Neural progenitor cell (in vitro differentiated cells): ENCODE results near the gene DLG3. TPM values are rescaled to one million over a fixed set of nuclear protein-coding genes. Genes with fewer than 3 reads are reported as not detected.
"Not testable (repeated sequence)": the region's sequence is repeated elsewhere in the genome, so short reads cannot be mapped to it uniquely, and the experiment has no call there.

Experiments
- DNase-seq: peaks from one replicate; pipeline ENCODE4 v3.0.0-alpha.2; 2016; ENCODE audit warnings: low spot score
- H2AFZ ChIP-seq: fragments of 200-600 bp; sonication (generic); replicated peaks from 2 replicates; pipeline ENCODE4 v1.6.1; 2016; ENCODE audit warnings: antibody characterized with exemption
- H3F3A ChIP-seq: fragments of 200-600 bp; sonication (generic); 2 replicates; pipeline ENCODE4 v1.6.1; 2016; ENCODE audit warnings: antibody characterized with exemption, low read depth
- H3K27ac ChIP-seq: fragments of 200-600 bp; sonication (generic); 2 replicates; pipeline ENCODE4 v1.5.1; 2016; ENCODE audit warnings: mild to moderate bottlenecking
- H3K27me3 ChIP-seq: fragments of 200-600 bp; sonication (generic); 2 replicates; pipeline ENCODE4 v1.6.1; 2016; ENCODE audit warnings: mild to moderate bottlenecking, moderate library complexity
- H3K36me3 ChIP-seq: fragments of 200-600 bp; sonication (generic); 2 replicates; pipeline ENCODE4 v1.5.1; 2016
- H3K4me1 ChIP-seq: fragments of 200-600 bp; sonication (generic); 2 replicates; pipeline ENCODE4 v1.6.1; 2016; ENCODE audit warnings: mixed run types
- H3K4me2 ChIP-seq: fragments of 200-600 bp; sonication (generic); 2 replicates; pipeline ENCODE4 v1.6.1; 2016
- H3K4me3 ChIP-seq: fragments of 200-600 bp; sonication (generic); 2 replicates; pipeline ENCODE4 v1.5.1; 2016
- H3K79me2 ChIP-seq: fragments of 200-600 bp; sonication (generic); 2 replicates; pipeline ENCODE4 v1.6.1; 2016; ENCODE audit warnings: low read depth
- H3K9ac ChIP-seq: fragments of 200-600 bp; sonication (generic); 2 replicates; pipeline ENCODE4 v1.6.1; 2016
- H3K9me3 ChIP-seq: fragments of 200-600 bp; sonication (generic); 2 replicates; pipeline ENCODE4 v1.5.1; 2016; ENCODE audit warnings: low read depth
- H4K20me1 ChIP-seq: fragments of 200-600 bp; sonication (generic); 2 replicates; pipeline ENCODE4 v1.6.1; 2016; ENCODE audit warnings: low read depth
- H3K27ac Mint-ChIP-seq: 3 replicates; pipeline ENCODE4 v1.8.0; 2021; ENCODE audit warnings: mixed read lengths
- H3K27me3 Mint-ChIP-seq: 2 replicates; pipeline ENCODE4 v1.8.0; 2022; ENCODE audit warnings: low read depth, mild to moderate bottlenecking, inconsistent platforms, moderate library complexity, mixed read lengths; ENCODE audit not compliant: insufficient read depth
- H3K36me3 Mint-ChIP-seq: 3 replicates; pipeline ENCODE4 v1.8.0; 2021; ENCODE audit warnings: mixed read lengths
- H3K4me1 Mint-ChIP-seq: 3 replicates; pipeline ENCODE4 v1.8.0; 2021; ENCODE audit warnings: mixed read lengths
- H3K4me3 Mint-ChIP-seq: 3 replicates; pipeline ENCODE4 v1.8.0; 2021; ENCODE audit warnings: mild to moderate bottlenecking, moderate library complexity, mixed read lengths
- H3K9me3 Mint-ChIP-seq: 3 replicates; pipeline ENCODE4 v1.8.0; 2020; ENCODE audit warnings: mixed read lengths
- CTCF ChIP-seq: fragments of 200-600 bp; sonication (generic); IDR thresholded peaks from 2 replicates; pipeline ENCODE4 v1.5.1; 2017; ENCODE audit warnings: antibody characterized with exemption, mild to moderate bottlenecking
- EZH2 ChIP-seq: fragments of 200-600 bp; sonication (generic); IDR thresholded peaks from 2 replicates; pipeline ENCODE4 v1.6.1; 2017; ENCODE audit warnings: antibody characterized with exemption, mild to moderate bottlenecking, moderate library complexity
- EZH2phosphoT487 ChIP-seq: fragments of 200-600 bp; sonication (generic); IDR thresholded peaks from 2 replicates; pipeline ENCODE4 v1.6.1; 2017; ENCODE audit warnings: antibody characterized with exemption
- total RNA-seq: library from RNA; depleted of rRNA; stranded (reverse); fragments of >200 nt; gene quantifications from 2 replicates; pipeline ENCODE4 v1.2.3, GENCODE V29; 2015; ENCODE audit warnings: low replicate concordance

The DLG3 gene
- total RNA-seq, 1 donor from 2014 or later, result 90.5 TPM

DNA sequence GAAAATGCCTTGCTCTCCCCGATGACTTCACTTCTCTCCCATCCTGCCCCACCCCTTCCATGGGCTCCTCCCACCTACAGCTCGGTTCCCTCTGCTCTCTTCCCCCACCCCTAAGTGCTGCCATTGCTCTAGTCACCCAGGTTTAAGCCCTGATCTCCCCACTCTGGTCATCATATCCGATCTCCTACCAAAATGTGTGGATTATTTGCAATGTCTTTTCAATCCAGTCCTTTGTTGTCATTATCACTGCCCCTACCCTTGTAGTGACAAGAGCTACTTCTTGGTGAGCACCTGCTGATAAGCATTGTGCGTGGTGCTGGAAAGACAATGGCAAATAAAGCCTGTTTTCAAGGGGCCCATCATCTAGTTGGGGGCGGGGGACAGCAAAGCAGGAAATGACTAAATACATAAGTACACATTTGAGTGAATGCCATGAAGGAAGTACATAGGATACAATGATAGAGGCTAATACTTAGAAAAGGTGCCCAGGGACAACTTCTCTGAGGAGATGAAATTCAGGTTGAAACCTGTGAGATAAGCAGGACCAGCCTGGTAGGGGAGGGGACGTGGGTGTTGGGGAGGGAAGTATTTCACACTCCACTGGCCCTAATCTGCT, 63.8 kb downstream of the DLG3 start:
- H3K9me3 Mint-ChIP-seq, result peaks cover 11% of the 10 kb centered on the region

DNA sequence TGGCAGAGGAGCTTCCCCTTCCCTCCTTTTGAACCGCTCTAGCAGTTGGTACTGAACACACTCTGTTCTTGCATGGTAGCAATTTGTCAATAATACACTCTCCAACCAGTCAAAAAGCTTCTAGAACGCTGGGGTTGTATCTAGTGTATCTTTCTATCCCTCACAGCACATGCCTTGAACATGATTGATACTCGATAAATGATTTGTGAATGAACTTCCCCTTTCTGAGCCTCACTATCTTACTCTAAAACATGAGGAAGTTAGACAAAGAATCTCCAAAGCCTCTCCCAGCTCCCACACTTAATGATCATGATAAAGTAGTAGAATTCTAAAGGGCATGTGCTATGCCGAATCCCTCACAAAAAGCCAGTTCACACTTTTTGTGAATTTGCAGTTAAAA, 64.4 kb downstream of the DLG3 start:
- Mint-ChIP-seq H3K9me3 (peaks cover 17% of the 10 kb centered on the region), H3K27ac (no peak overlapping the region), H3K27me3 (peaks cover 10% of the 10 kb centered on the region), H3K4me3 (no peak overlapping the region), H3K36me3 (peaks cover 2% of the 10 kb centered on the region), H3K4me1 (peaks cover 3% of the 10 kb centered on the region)
- Histone ChIP-seq H3F3A (no peaks in the 10 kb centered on the region), H3K27ac (no peak overlapping the region), H3K79me2 (no peaks in the 10 kb centered on the region), H3K36me3 (no peaks in the 10 kb centered on the region), H3K27me3 (no peaks in the 10 kb centered on the region), H3K9ac (no peak overlapping the region), H3K4me3 (no peak overlapping the region), H4K20me1 (peaks cover 12% of the 10 kb centered on the region), H3K4me2 (no peak overlapping the region), H3K4me1 (no peaks in the 10 kb centered on the region), H2AFZ (no peak overlapping the region), H3K9me3 (no peaks in the 10 kb centered on the region)
- no peak for DNase-seq
- TF ChIP-seq CTCF (no peak), EZH2phosphoT487 (no peak)

More for the DNA sequence above, 63.8 kb downstream of the DLG3 start:
- Histone ChIP-seq H3K4me2 (no peak overlapping the region), H3K4me1 (no peaks in the 10 kb centered on the region), H3K36me3 (no peaks in the 10 kb centered on the region), H4K20me1 (peaks cover 15% of the 10 kb centered on the region), H2AFZ (no peak overlapping the region), H3K9me3 (no peaks in the 10 kb centered on the region), H3K27ac (no peak overlapping the region), H3K9ac (no peak overlapping the region), H3K79me2 (no peaks in the 10 kb centered on the region), H3K27me3 (no peaks in the 10 kb centered on the region), H3F3A (no peaks in the 10 kb centered on the region), H3K4me3 (no peak overlapping the region)
- peaks cover 3% of the 10 kb centered on the region for H3K4me1 Mint-ChIP-seq
- peaks cover 2% of the 10 kb centered on the region for H3K36me3 Mint-ChIP-seq
- H3K27ac Mint-ChIP-seq, result no peak overlapping the region
- H3K27me3 Mint-ChIP-seq, result peaks cover 10% of the 10 kb centered on the region
- DNase-seq, result peak; percentile 5
- no peak overlapping the region for H3K4me3 Mint-ChIP-seq
- TF ChIP-seq EZH2phosphoT487, result no peak
- no peak for TF ChIP-seq CTCF
- no peak for TF ChIP-seq EZH2

GRCh38 chrX:70515270-70515669, 70.6 kb downstream of the DLG3 start:
- not testable (repeated sequence) for H3K4me1 ChIP-seq
- H3K9me3 Mint-ChIP-seq, result peaks cover 17% of the 10 kb centered on the region

GRCh38 chrX:70515692-70516091, 71.1 kb downstream of the DLG3 start:
- not testable (repeated sequence) for H2AFZ ChIP-seq, H3F3A ChIP-seq, H3K4me3 Mint-ChIP-seq, H3K4me2 ChIP-seq, H3K36me3 ChIP-seq, H3K79me2 ChIP-seq, H3K4me1 Mint-ChIP-seq, H3K9ac ChIP-seq, H3K27ac Mint-ChIP-seq, H3K9me3 ChIP-seq, H3K27me3 ChIP-seq, H3K27me3 Mint-ChIP-seq, DNase-seq, H3K4me1 ChIP-seq, H3K27ac ChIP-seq, H4K20me1 ChIP-seq, H3K36me3 Mint-ChIP-seq, H3K4me3 ChIP-seq
- H3K9me3 Mint-ChIP-seq, result peaks cover 17% of the 10 kb centered on the region

More at GRCh38 chrX:70515270-70515669, 70.6 kb downstream of the DLG3 start:
- H3K4me3 ChIP-seq, H2AFZ ChIP-seq, H3K36me3 Mint-ChIP-seq, H3K9ac ChIP-seq, H3K27ac ChIP-seq, H3F3A ChIP-seq, H3K79me2 ChIP-seq, H3K4me2 ChIP-seq, H3K27me3 Mint-ChIP-seq, H3K27me3 ChIP-seq, H3K27ac Mint-ChIP-seq, H3K9me3 ChIP-seq, H3K36me3 ChIP-seq, H4K20me1 ChIP-seq, H3K4me3 Mint-ChIP-seq, H3K4me1 Mint-ChIP-seq, DNase-seq: not testable (repeated sequence)
